ENCODE measurements around the gene DIPK1C. TPM values are rescaled to one million over a fixed set of nuclear protein-coding genes. Genes with fewer than 3 reads are reported as not detected.

Gene DIPK1C
- total and polyA plus RNA-seq, 2 of the 4 experiments (the other 2 are of a cell fraction) = not detected

- intact Hi-C loops (cut with micrococcal nuclease) = loop anchor here (5.0 kb wide), 1 partner anchor 127 kb away; no protein-coding TSS in a partner anchor
- H3K27ac ChIP-seq (ENCODE audit: insufficient read depth, low read length) = no peak overlapping the region
Observed at GRCh38 chr18:74479486-74480148, 22.5 kb upstream of the DIPK1C start.

More at GRCh38 chr18:74479486-74480148, 22.5 kb upstream of the DIPK1C start:
- dilution Hi-C loops (cut with HindIII; ENCODE audit: low sequenced_read_pairs, unreplicated experiment) = no loop called here
- H2AK5ac ChIP-seq (ENCODE audit: low read depth, low read length) = no peak overlapping the region
- no peaks in the 10 kb centered on the region for H3K9me3 ChIP-seq (ENCODE audit: control insufficient read depth, insufficient read depth, low read length)
- H3K14ac ChIP-seq (replicated peaks; ENCODE audit: low read depth, low read length) = no peak overlapping the region
- H3K56ac ChIP-seq (ENCODE audit: extremely low read depth, insufficient read depth, low read length) = no peak overlapping the region
- in situ Hi-C loops (cut with MboI; ENCODE audit: low sequenced_read_pairs) = loop anchor here (10.0 kb wide), 1 partner anchor 125 kb away; no protein-coding TSS in a partner anchor
- no peak overlapping the region for H3K9ac ChIP-seq (ENCODE audit: low read depth, low read length)
- TF ChIP-seq, protein P1, sequence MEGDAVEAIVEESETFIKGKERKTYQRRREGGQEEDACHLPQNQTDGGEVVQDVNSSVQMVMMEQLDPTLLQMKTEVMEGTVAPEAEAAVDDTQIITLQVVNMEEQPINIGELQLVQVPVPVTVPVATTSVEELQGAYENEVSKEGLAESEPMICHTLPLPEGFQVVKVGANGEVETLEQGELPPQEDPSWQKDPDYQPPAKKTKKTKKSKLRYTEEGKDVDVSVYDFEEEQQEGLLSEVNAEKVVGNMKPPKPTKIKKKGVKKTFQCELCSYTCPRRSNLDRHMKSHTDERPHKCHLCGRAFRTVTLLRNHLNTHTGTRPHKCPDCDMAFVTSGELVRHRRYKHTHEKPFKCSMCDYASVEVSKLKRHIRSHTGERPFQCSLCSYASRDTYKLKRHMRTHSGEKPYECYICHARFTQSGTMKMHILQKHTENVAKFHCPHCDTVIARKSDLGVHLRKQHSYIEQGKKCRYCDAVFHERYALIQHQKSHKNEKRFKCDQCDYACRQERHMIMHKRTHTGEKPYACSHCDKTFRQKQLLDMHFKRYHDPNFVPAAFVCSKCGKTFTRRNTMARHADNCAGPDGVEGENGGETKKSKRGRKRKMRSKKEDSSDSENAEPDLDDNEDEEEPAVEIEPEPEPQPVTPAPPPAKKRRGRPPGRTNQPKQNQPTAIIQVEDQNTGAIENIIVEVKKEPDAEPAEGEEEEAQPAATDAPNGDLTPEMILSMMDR (conservative IDR thresholded peaks at IDR 0.05; ENCODE audit: low read depth, low read length) = no peak
- no peak overlapping the region for H2AFZ ChIP-seq (replicated peaks; ENCODE audit: low read length, poor library complexity)
- H3K18ac ChIP-seq (ENCODE audit: low read depth, low read length) = no peak overlapping the region
- H3K4ac ChIP-seq (ENCODE audit: low read depth, low read length) = no peak overlapping the region
- no peak overlapping the region for H2BK5ac ChIP-seq (ENCODE audit: low read depth, low read length, poor library complexity, severe bottlenecking)
- no peak overlapping the region for H2BK120ac ChIP-seq (ENCODE audit: low read depth, low read length)
- CTCF ChIA-PET = no interaction called here
- no peak overlapping the region for H4K5ac ChIP-seq (ENCODE audit: low read depth, low read length)
- H2BK20ac ChIP-seq (ENCODE audit: low read depth, low read length) = no peak overlapping the region
- ATAC-seq (ENCODE audit: low read depth) (no peak), DNase-seq (no peak)
- H3K4me2 ChIP-seq (ENCODE audit: low read depth, low read length) = no peak overlapping the region
- H3K23ac ChIP-seq (ENCODE audit: low read depth, low read length) = no peak overlapping the region
- 92% methylated on average over 2 of the region's 16 CpGs; no CpG with 5 or more reads in 1 of the 2 experiments for WGBS, 2 experiments (ENCODE audit: extremely low coverage in 2 of 2, insufficient read length in 1 of 2)
- no TSS peak for BruUV-seq (replicated peaks)
- H4K8ac ChIP-seq (ENCODE audit: low read depth in 2 of 2, low read length in 2 of 2) = no peak overlapping the region
- no peak overlapping the region for H4K91ac ChIP-seq (ENCODE audit: insufficient read depth, low read depth, low read length)
- no peaks in the 10 kb centered on the region for H3K36me3 ChIP-seq (ENCODE audit: control insufficient read depth, insufficient read depth, low read length)
- POLR2A ChIA-PET (ENCODE audit: unreplicated experiment) = no interaction called here
- H3K4me3 ChIP-seq (ENCODE audit: insufficient read depth, low read depth, low read length) = no peak overlapping the region
- H3K79me1 ChIP-seq (ENCODE audit: low read depth in 1 of 2, low read length in 2 of 2) = no peaks in the 10 kb centered on the region
- H2BK15ac ChIP-seq (ENCODE audit: low read depth, low read length) = no peak overlapping the region
- H3K9me1 ChIP-seq (ENCODE audit: insufficient read depth, low read length) = no peaks in the 10 kb centered on the region
- H4K20me1 ChIP-seq (ENCODE audit: insufficient read depth, low read length) = no peaks in the 10 kb centered on the region
- no peak overlapping the region for H2AK9ac ChIP-seq (replicated peaks; ENCODE audit: low read depth, low read length, poor library complexity)
- H3K27me3 ChIP-seq (ENCODE audit: control insufficient read depth, insufficient read depth, low read length) = peaks cover 16% of the 10 kb centered on the region
- H3K4me1 ChIP-seq (ENCODE audit: control insufficient read depth, insufficient read depth, low read length) = no peaks in the 10 kb centered on the region

Data from IMR-90 (cell line).